H1 (cell line): ENCODE data around the gene NECAP2. TPM values are rescaled to one million over a fixed set of nuclear protein-coding genes. Genes with fewer than 3 reads are reported as not detected.
"Not testable (repeated sequence)": the region's sequence is repeated elsewhere in the genome, so short reads cannot be mapped to it uniquely, and the experiment has no call there.

ENCODE experiments used
- CTCF ChIA-PET: fragments of 300-600 bp; sonication (Branson Sonifier 250); formaldehyde crosslinking; loops from one replicate; lab custom pipeline; 2021; ENCODE audit not compliant: partially characterized antibody; lab: Charles Lee
- POLR2A ChIA-PET: fragments of 300-600 bp; sonication (Branson Sonifier 250); formaldehyde crosslinking; loops from one replicate; lab custom pipeline; 2021; ENCODE audit warnings: inconsistent platforms; ENCODE audit not compliant: partially characterized antibody; lab: Charles Lee
- DNase-seq, 2 experiments: peaks; one replicate each; pipeline versions ENCODE4 v3.0.0 to v3.0.0-alpha.2; 2010 to 2022; ENCODE audit warnings: low spot score in 2 of 2, low read depth in 1 of 2, mixed read lengths in 1 of 2
- FAIRE-seq: peaks from 2 replicates; lab custom pipeline; 2011; peaks lifted over from hg19 to GRCh38; lab: Jason Lieb, UNC
- H2AFZ ChIP-seq: 2 replicates; pipeline ENCODE4 v1.8.1; 2012; ENCODE audit warnings: low read length, inconsistent platforms
- H2AK5ac ChIP-seq: 2 replicates; pipeline ENCODE4 v1.6.1; 2013; ENCODE audit warnings: low read depth, low read length
- H2BK120ac ChIP-seq: replicated peaks from 2 replicates; pipeline ENCODE3; 2013; ENCODE audit warnings: low read depth, low read length, inconsistent platforms
- H2BK12ac ChIP-seq: 2 replicates; pipeline ENCODE4 v1.6.1; 2013; ENCODE audit warnings: low read depth, low read length
- H2BK15ac ChIP-seq: 2 replicates; pipeline ENCODE4 v1.6.1; 2013; ENCODE audit warnings: low read length
- H2BK20ac ChIP-seq: 2 replicates; pipeline ENCODE4 v1.6.1; 2013; ENCODE audit warnings: low read length
- H2BK5ac ChIP-seq: 2 replicates; pipeline ENCODE4 v1.6.1; 2013; ENCODE audit warnings: low read depth, low read length
- H3K14ac ChIP-seq: 2 replicates; pipeline ENCODE4 v1.6.1; 2013; ENCODE audit warnings: inconsistent platforms; ENCODE audit not compliant: insufficient read length
- H3K18ac ChIP-seq: 2 replicates; pipeline ENCODE4 v1.6.1; 2013; ENCODE audit warnings: low read length; ENCODE audit errors: extremely low read depth
- H3K23ac ChIP-seq: 2 replicates; pipeline ENCODE4 v1.6.1; 2013; ENCODE audit warnings: inconsistent platforms; ENCODE audit not compliant: insufficient read length
- H3K23me2 ChIP-seq: 2 replicates; pipeline ENCODE4 v1.6.1; 2013; ENCODE audit warnings: low read depth, low read length
- H3K27ac ChIP-seq: 2 replicates; pipeline ENCODE4 v1.6.1; 2011; ENCODE audit warnings: low read depth, low read length, inconsistent platforms
- H3K27me3 ChIP-seq, 4 experiments: replicated peaks in 1 of 4; 1 replicate in 1 of 4; 2 replicates in 3 of 4; pipeline versions ENCODE4 v1.6.1 to v1.8.1; 2011 to 2013; ENCODE audit warnings: low read length in 3 of 4, mild to moderate bottlenecking in 3 of 4, inconsistent platforms in 2 of 4, mixed read lengths in 2 of 4, moderate library complexity in 1 of 4; ENCODE audit not compliant: control insufficient read depth in 3 of 4, insufficient read depth in 3 of 4; ENCODE audit errors: extremely low read depth in 1 of 4
- H3K36me3 ChIP-seq, 4 experiments: 2 replicates each; pipeline versions ENCODE4 v1.6.1 to v1.8.1; 2011 to 2013; ENCODE audit warnings: mild to moderate bottlenecking in 4 of 4, low read length in 3 of 4, moderate library complexity in 2 of 4, control low read depth in 1 of 4, inconsistent platforms in 1 of 4; ENCODE audit not compliant: insufficient read depth in 4 of 4, control insufficient read depth in 2 of 4
- H3K4ac ChIP-seq: replicated peaks from 2 replicates; pipeline ENCODE3; 2013; ENCODE audit warnings: low read length, low read depth, mixed read lengths, inconsistent platforms; ENCODE audit not compliant: insufficient read length
- H3K4me1 ChIP-seq, 4 experiments: replicated peaks in 1 of 4; 1 replicate in 1 of 4; 2 replicates in 3 of 4; pipeline versions ENCODE4 v1.6.1 to v1.8.1; 2011 to 2013; ENCODE audit warnings: low read length in 3 of 4, inconsistent platforms in 2 of 4, mixed read lengths in 1 of 4; ENCODE audit not compliant: insufficient read depth in 4 of 4, control insufficient read depth in 3 of 4
- H3K4me2 ChIP-seq, 2 experiments: 2 replicates each; pipeline versions ENCODE4 v1.6.1 to v1.8.1; 2011 to 2013; ENCODE audit warnings: low read depth in 2 of 2, low read length in 2 of 2, control low read depth in 1 of 2, inconsistent platforms in 1 of 2, mild to moderate bottlenecking in 1 of 2; ENCODE audit not compliant: insufficient read depth in 1 of 2
- H3K4me3 ChIP-seq, 4 experiments: fragments of 200-600, 300-600 bp in 1 of 4; sonication (generic), shearing (Covaris generic), sonication (Bioruptor Twin) in 1 of 4; 2 replicates each; pipeline versions ENCODE4 v1.5.1 to v1.8.1; 2011 to 2016; ENCODE audit warnings: low read length in 4 of 4, low read depth in 3 of 4, control low read depth in 2 of 4, inconsistent platforms in 2 of 4, mild to moderate bottlenecking in 2 of 4, mixed read lengths in 1 of 4, moderate library complexity in 1 of 4; ENCODE audit not compliant: insufficient read depth in 2 of 4; ENCODE audit errors: extremely low read depth in 1 of 4
- H3K56ac ChIP-seq: replicated peaks from 2 replicates; pipeline ENCODE3; 2013; ENCODE audit warnings: low read depth, mild to moderate bottlenecking, mixed read lengths, low read length, inconsistent platforms; ENCODE audit not compliant: insufficient read length
- H3K79me1 ChIP-seq: 2 replicates; pipeline ENCODE4 v1.6.1; 2013; ENCODE audit warnings: low read depth, low read length, control low read depth
- H3K79me2 ChIP-seq, 2 experiments: 2 replicates each; pipeline versions ENCODE4 v1.6.1 to v1.8.1; 2012 to 2013; ENCODE audit warnings: low read length in 2 of 2, mild to moderate bottlenecking in 2 of 2, inconsistent platforms in 1 of 2; ENCODE audit not compliant: insufficient read depth in 2 of 2, control insufficient read depth in 1 of 2
- H3K9ac ChIP-seq, 4 experiments: replicated peaks in 1 of 4; 1 replicate in 1 of 4; 2 replicates in 3 of 4; pipeline versions ENCODE4 v1.6.1 to v1.8.1; 2011 to 2013; ENCODE audit warnings: low read depth in 3 of 4, low read length in 3 of 4, control low read depth in 2 of 4, mild to moderate bottlenecking in 2 of 4, moderate library complexity in 2 of 4, inconsistent platforms in 1 of 4; ENCODE audit errors: extremely low read depth in 1 of 4
- H3K9me3 ChIP-seq, 2 experiments: 2 replicates each; pipeline versions ENCODE4 v1.6.1 to v1.8.1; 2012 to 2013; ENCODE audit warnings: mild to moderate bottlenecking in 2 of 2, moderate library complexity in 2 of 2, control low read depth in 1 of 2, inconsistent platforms in 1 of 2, low read depth in 1 of 2, low read length in 1 of 2, mixed read lengths in 1 of 2; ENCODE audit not compliant: insufficient read depth in 2 of 2
- H4K20me1 ChIP-seq, 2 experiments: replicated peaks in 1 of 2; 2 replicates each; pipeline versions ENCODE3 to v1.8.1; 2011 to 2013; ENCODE audit warnings: inconsistent platforms in 2 of 2, low read length in 2 of 2, mild to moderate bottlenecking in 1 of 2; ENCODE audit not compliant: insufficient read depth in 2 of 2, control insufficient read depth in 1 of 2
- H4K5ac ChIP-seq: 2 replicates; pipeline ENCODE4 v1.6.1; 2013; ENCODE audit warnings: low read length, low read depth, mixed read lengths, inconsistent platforms; ENCODE audit not compliant: insufficient read length
- H4K8ac ChIP-seq: 2 replicates; pipeline ENCODE4 v1.8.0; 2013; ENCODE audit warnings: mild to moderate bottlenecking, moderate library complexity, low read length, inconsistent platforms; ENCODE audit not compliant: insufficient read depth; ENCODE audit errors: extremely low read depth
- H4K91ac ChIP-seq: replicated peaks from 2 replicates; pipeline ENCODE3; 2013; ENCODE audit warnings: low read length, mixed read lengths, inconsistent platforms; ENCODE audit not compliant: insufficient read length
- KDM1A ChIP-seq: fragments of 200-600, 300-600 bp; sonication (generic); IDR thresholded peaks from 2 replicates; pipeline ENCODE4 v1.7.1; 2016; ENCODE audit warnings: mild to moderate bottlenecking, low read length, borderline replicate concordance
- WGBS, 2 experiments: shearing (Covaris generic) in 1 of 2; methylation state at CpG; one replicate each; pipeline versions ENCODE4 v1.1.6 to v1.1.7; 2013 to 2015; ENCODE audit warnings: low lambda C conversion rate in 2 of 2, mixed read lengths in 2 of 2, inconsistent platforms in 1 of 2, low coverage in 1 of 2, missing lambda C conversion rate in 1 of 2; ENCODE audit not compliant: insufficient replicate concordance in 2 of 2, insufficient coverage in 1 of 2, insufficient read length in 1 of 2; ENCODE audit errors: extremely low coverage in 1 of 2, missing lambda C conversion rate in 1 of 2; 5-methylcytosine and 5-hydroxymethylcytosine counted together
- polyA plus RNA-seq, 7 experiments: library from polyadenylated mRNA; depleted of rRNA in 3 of 7; stranded (reverse) in 5 of 7; unstranded in 2 of 7; fragments of >200 nt in 5 of 7; fragments of 200-250 nt in 2 of 7; gene quantifications; 1 replicate in 5 of 7; 2 replicates in 1 of 7; 4 replicates in 1 of 7; pipeline versions ENCODE4 v1.2.1 to v1.2.3, GENCODE V29; 2011 to 2013; ENCODE audit warnings: missing spikeins in 2 of 7, mixed read lengths in 2 of 7
- total RNA-seq: library from RNA; stranded (reverse); fragmentation: NEBNext Ultra II Directional; extraction: Animal tissue kit (Norgen Biotek cat#: 25700); gene quantifications from 2 replicates; pipeline ENCODE4 v1.2.1, GENCODE V29; 2021

NECAP2 gene
- total and polyA plus RNA-seq, 2 of the 8 experiments (the other 6 are each of a cell fraction or from before 2014, with no cell fraction given), result 24.4 to 29.7 TPM

GRCh38 chr1:16493731-16494130 lies 53.2 kb downstream of the NECAP2 start:
- not testable (repeated sequence) for H2BK12ac ChIP-seq, H3K18ac ChIP-seq, H4K91ac ChIP-seq, H3K79me1 ChIP-seq, H2BK20ac ChIP-seq, H4K20me1 ChIP-seq, FAIRE-seq, H4K8ac ChIP-seq, H2BK120ac ChIP-seq, H4K5ac ChIP-seq, H3K27me3 ChIP-seq, DNase-seq, H3K9me3 ChIP-seq, H3K23me2 ChIP-seq, H2BK5ac ChIP-seq, H3K9ac ChIP-seq, H3K4me2 ChIP-seq, H2AK5ac ChIP-seq, H3K79me2 ChIP-seq, H3K23ac ChIP-seq, H3K14ac ChIP-seq, H3K4me3 ChIP-seq
- 76% methylated on average over 9 of the region's 9 CpGs; no CpG with 5 or more reads in 1 of the 2 experiments for WGBS, 2 experiments
- H3K4me1 ChIP-seq, result peaks cover 0 to 11% (median 4%) of the 10 kb centered on the region in 4 experiments; a peak in 5 of 7 replicates
- ChIA-PET POLR2A (interaction anchor here (1.1 to 1.2 kb wide), 2 partner anchors 10 to 53 kb away, joined by 3 to 4 read pairs; partner anchors contain the start of gene NECAP2), CTCF (interaction anchor here (1.4 to 2.5 kb wide), 2 partner anchors 128 to 131 kb away, joined by 3 to 8 read pairs; no protein-coding TSS in a partner anchor)
- peak; percentile 24; the same call in 1 of the 2 replicates for TF ChIP-seq KDM1A
- TF ChIP-seq, all 59 proteins: peak for 1; not testable (repeated sequence) for 58
- not testable (repeated sequence) for H3K4ac ChIP-seq, H3K56ac ChIP-seq, H2BK15ac ChIP-seq, H3K27ac ChIP-seq, H2AFZ ChIP-seq, H3K36me3 ChIP-seq
